Astrocyte of the cerebellum (primary cell): ENCODE data around the gene PSMB7.

Experiments
- DNase-seq: peaks from one replicate; pipeline ENCODE4 v3.0.0-alpha.2; 2011; ENCODE audit warnings: low read depth
- H3K4me3 ChIP-seq: 2 replicates; pipeline ENCODE4 v1.5.1; 2011; ENCODE audit warnings: mild to moderate bottlenecking, low read depth, low read length, moderate library complexity
- in situ Hi-C: cut with HindIII; loops from 2 replicates; pipeline ENCODE4 v1.10.0; 2017; ENCODE audit warnings: low sequenced_read_pairs
- TF ChIP-seq, protein P1 (sequence below): IDR thresholded peaks from 2 replicates; pipeline ENCODE4 v1.5.1; 2012; ENCODE audit warnings: low read length, low read depth, moderate library complexity, mild to moderate bottlenecking; ENCODE audit errors: missing control alignments

Gene PSMB7

DNA sequence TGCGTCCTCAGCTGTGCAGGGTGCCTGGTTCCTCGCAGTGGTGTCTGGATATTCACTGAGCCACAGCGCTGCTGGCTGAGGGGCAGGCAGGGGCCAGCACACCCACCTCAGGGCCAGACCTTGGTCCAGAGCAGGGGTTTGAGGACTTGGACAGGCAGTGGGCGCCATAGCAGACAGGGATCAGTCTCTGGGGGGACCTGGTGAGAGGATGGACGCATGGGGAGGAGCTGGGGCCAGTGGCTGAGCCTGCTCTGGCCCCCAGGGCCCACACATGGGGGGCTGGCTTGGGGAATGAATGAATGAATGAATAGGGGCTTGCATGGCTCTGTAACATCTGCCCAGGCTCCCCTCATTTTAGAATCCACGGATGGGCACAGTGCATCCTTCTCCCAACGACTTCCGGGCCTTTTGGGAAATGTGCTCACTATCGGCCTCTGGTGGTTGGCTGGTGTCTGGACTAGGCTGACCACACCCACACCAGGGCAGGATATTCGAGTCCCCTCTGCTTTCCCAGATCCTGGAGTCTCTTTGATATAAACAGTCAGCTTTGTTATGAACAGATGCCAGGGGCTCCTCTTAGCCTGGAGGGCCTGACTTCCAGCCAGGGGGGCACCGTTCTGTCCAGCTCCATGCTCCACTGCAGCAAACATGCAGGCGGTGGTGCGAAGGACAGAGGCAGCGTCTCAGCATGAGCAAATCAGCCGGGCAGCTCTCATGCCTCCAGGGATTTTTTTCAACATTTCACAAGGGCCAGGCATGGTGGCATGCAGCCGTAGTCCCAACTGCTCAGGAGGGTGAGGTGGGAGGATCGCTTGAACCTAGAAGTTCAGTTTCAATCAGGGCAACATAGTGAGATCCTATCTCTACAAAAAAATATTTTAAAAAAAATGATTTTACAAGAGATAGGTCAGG lies 94.9 kb downstream of the PSMB7 start:
- peak; percentile 33 for DNase-seq
- in situ Hi-C loops: no loop called here
- no peak overlapping the region for H3K4me3 ChIP-seq
- TF ChIP-seq, protein P1, sequence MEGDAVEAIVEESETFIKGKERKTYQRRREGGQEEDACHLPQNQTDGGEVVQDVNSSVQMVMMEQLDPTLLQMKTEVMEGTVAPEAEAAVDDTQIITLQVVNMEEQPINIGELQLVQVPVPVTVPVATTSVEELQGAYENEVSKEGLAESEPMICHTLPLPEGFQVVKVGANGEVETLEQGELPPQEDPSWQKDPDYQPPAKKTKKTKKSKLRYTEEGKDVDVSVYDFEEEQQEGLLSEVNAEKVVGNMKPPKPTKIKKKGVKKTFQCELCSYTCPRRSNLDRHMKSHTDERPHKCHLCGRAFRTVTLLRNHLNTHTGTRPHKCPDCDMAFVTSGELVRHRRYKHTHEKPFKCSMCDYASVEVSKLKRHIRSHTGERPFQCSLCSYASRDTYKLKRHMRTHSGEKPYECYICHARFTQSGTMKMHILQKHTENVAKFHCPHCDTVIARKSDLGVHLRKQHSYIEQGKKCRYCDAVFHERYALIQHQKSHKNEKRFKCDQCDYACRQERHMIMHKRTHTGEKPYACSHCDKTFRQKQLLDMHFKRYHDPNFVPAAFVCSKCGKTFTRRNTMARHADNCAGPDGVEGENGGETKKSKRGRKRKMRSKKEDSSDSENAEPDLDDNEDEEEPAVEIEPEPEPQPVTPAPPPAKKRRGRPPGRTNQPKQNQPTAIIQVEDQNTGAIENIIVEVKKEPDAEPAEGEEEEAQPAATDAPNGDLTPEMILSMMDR: peak; percentile 96

GRCh38 chr9:124315882-124316281 lies 99.4 kb downstream of the PSMB7 start:
- in situ Hi-C loops: no loop called here
- TF ChIP-seq, protein P1: no peak

DNA sequence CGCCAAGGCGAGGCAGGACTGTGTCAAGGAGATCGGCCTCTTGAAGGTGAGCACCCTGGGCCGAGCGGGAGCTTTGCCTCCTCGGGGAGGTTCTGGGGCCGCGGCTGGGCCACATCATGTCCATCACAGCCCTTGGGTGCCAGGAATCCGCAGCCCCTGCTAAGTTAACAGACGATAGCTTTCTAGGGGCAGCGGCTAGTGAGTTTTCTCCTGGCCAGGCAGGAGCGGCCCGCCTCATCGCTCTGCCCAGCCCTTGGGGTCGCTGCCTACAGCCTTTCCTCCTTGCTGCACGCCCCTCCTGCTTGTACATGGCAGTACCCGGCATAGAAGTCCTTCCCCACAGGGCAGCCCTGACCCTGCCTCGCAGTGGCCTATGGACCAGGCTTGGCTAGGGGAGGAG lies 101.3 kb downstream of the PSMB7 start:
- in situ Hi-C loops: no loop called here
- DNase-seq: no peak
- TF ChIP-seq, protein P1: no peak
- H3K4me3 ChIP-seq: no peak overlapping the region

More at GRCh38 chr9:124315882-124316281, 99.4 kb downstream of the PSMB7 start:
- H3K4me3 ChIP-seq: no peak overlapping the region
- no peak for DNase-seq

DNA sequence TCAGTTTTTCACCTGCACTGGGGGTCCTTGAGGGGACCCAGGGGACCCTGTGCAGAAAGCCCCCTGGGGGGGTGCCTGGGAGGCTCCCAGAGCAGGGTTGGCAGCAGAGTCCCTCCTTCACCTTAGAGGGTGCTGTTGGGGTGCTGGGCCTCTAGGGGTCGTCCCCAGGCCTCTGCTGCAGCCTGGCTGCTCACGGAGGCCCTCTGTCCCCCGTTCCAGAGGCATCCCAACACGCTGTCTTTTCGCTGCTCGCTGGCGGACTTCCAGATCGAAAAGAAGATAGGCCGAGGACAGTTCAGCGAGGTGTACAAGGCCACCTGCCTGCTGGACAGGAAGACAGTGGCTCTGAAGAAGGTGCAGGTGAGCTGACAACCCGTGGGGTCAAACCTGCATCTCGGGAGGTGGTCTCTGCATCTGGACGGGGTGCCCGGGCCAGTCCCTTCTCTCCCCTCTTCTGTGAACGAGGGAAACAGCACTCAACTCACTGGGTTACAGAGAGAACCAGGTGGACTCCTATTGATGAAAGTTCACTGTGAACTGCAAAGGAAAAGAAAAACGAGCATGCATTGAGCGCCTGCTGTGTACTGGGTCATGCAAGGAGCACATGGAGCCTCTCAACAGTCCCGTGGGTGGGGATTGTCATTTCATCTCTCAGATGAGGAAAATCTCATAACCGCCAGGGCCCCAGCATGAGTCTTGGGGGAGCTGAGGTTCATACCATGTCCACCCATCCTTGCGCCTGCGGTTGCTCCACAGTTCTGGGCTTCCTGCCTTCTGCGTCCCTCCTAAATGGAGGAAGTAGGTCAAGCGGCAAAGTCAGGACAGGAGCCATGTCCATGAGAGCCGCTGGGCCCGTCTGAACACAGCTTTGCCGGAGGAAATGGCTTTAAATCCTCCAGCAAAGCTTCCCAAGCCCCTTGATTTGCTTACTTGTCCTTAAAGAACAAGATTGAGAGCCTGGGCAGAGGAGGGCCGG lies 102.7 kb downstream of the PSMB7 start:
- in situ Hi-C loops: no loop called here
- TF ChIP-seq, protein P1: no peak
- no peak for DNase-seq
- no peak overlapping the region for H3K4me3 ChIP-seq

- no peak overlapping the region for H3K4me3 ChIP-seq
- no peak for DNase-seq
- in situ Hi-C loops: no loop called here
- TF ChIP-seq, protein P1: no peak
These were observed 104.0 kb downstream of the PSMB7 start for GRCh38 chr9:124311283-124311682.

- DNase-seq: peak; percentile 95
- TF ChIP-seq, protein P1: no peak
- in situ Hi-C loops: no loop called here
- H3K4me3 ChIP-seq: no peak overlapping the region
These were observed 105.6 kb downstream of the PSMB7 start for GRCh38 chr9:124309667-124310084.
